Fibroblast of lung (primary cell): ENCODE results near the gene HMGCS1. TPM values are rescaled to one million over a fixed set of nuclear protein-coding genes. Genes with fewer than 3 reads are reported as not detected.

Experiments used
- DNase-seq, 2 donors: peaks; one replicate each; pipeline versions ENCODE4 v3.0.0 to v3.0.0-alpha.2; 2010; ENCODE audit warnings: low read depth in 2 of 2
- H2AFZ ChIP-seq: 2 replicates; pipeline ENCODE4 v1.5.1; 2012; ENCODE audit warnings: low read length, control low read depth, inconsistent platforms
- H3K27ac ChIP-seq: 2 replicates; pipeline ENCODE4 v1.5.1; 2011; ENCODE audit warnings: low read length, control low read depth; ENCODE audit not compliant: insufficient read depth
- H3K27me3 ChIP-seq: 2 replicates; pipeline ENCODE4 v1.5.1; 2011; ENCODE audit warnings: mild to moderate bottlenecking, low read length; ENCODE audit not compliant: control insufficient read depth, insufficient read depth
- H3K36me3 ChIP-seq: 2 replicates; pipeline ENCODE4 v1.5.1; 2011; ENCODE audit warnings: low read length; ENCODE audit not compliant: control insufficient read depth, insufficient read depth
- H3K4me1 ChIP-seq: 2 replicates; pipeline ENCODE4 v1.5.1; 2011; ENCODE audit warnings: low read length; ENCODE audit not compliant: control insufficient read depth, insufficient read depth; ENCODE audit errors: extremely low read depth
- H3K4me2 ChIP-seq: 2 replicates; pipeline ENCODE4 v1.5.1; 2011; ENCODE audit warnings: low read length, control low read depth; ENCODE audit not compliant: insufficient read depth; ENCODE audit errors: extremely low read depth
- H3K4me3 ChIP-seq, 4 experiments: fragments of 200-600 bp in 1 of 4; sonication (generic) in 1 of 4; replicated peaks in 1 of 4; 2 replicates each; pipeline ENCODE4 v1.5.1; 2011 to 2016; ENCODE audit warnings: low read length in 4 of 4, low read depth in 3 of 4, mild to moderate bottlenecking in 3 of 4, control low read depth in 2 of 4, inconsistent platforms in 1 of 4, mixed read lengths in 1 of 4; ENCODE audit not compliant: insufficient read depth in 1 of 4; ENCODE audit errors: control extremely low read depth in 1 of 4
- H3K79me2 ChIP-seq: 2 replicates; pipeline ENCODE4 v1.5.1; 2012; ENCODE audit warnings: mild to moderate bottlenecking, low read length, inconsistent platforms; ENCODE audit not compliant: control insufficient read depth, insufficient read depth
- H3K9ac ChIP-seq: 2 replicates; pipeline ENCODE4 v1.5.1; 2011; ENCODE audit warnings: mild to moderate bottlenecking, low read length, control low read depth; ENCODE audit not compliant: insufficient read depth
- H3K9me3 ChIP-seq: 2 replicates; pipeline ENCODE4 v1.5.1; 2012; ENCODE audit warnings: low read depth, low read length; ENCODE audit not compliant: control insufficient read depth, insufficient read depth
- H4K20me1 ChIP-seq: 2 replicates; pipeline ENCODE4 v1.5.1; 2011; ENCODE audit warnings: low read length; ENCODE audit not compliant: control insufficient read depth, insufficient read depth; ENCODE audit errors: extremely low read depth
- EZH2 ChIP-seq: IDR thresholded peaks from 2 replicates; pipeline ENCODE4 v1.5.1; 2012; ENCODE audit warnings: low read length, control low read depth, mild to moderate bottlenecking; ENCODE audit errors: missing control alignments
- polyA plus RNA-seq, 2 donors: library from polyadenylated mRNA; depleted of rRNA in 1 of 2; stranded (reverse) in 1 of 2; unstranded in 1 of 2; fragments of >200 nt; gene quantifications; 2 replicates each; pipeline ENCODE4 v1.2.1, GENCODE V29; 2011 to 2012; ENCODE audit warnings: missing spikeins in 1 of 2
- total RNA-seq: library from RNA; depleted of rRNA; stranded (reverse); fragments of >200 nt; gene quantifications from 2 replicates; pipeline ENCODE4 v1.2.1, GENCODE V29; 2014
- TF ChIP-seq, protein P1 (sequence below), 2 donors: IDR thresholded peaks in 1 of 2; conservative IDR thresholded peaks in 1 of 2; 1 replicate in 1 of 2; 2 replicates in 1 of 2; pipeline ENCODE4 v1.5.1; 2011 to 2012; ENCODE audit warnings: low read length in 2 of 2, control low read depth in 1 of 2, inconsistent platforms in 1 of 2, low read depth in 1 of 2, mild to moderate bottlenecking in 1 of 2

HMGCS1 gene
- total and polyA plus RNA-seq, 2 donors (not counting 1 experiment from before 2014, with no cell fraction given), result 203 to 253 TPM

- Histone ChIP-seq H2AFZ (no peak overlapping the region), H3K27me3 (peaks cover 4% of the 10 kb centered on the region), H3K27ac (no peak overlapping the region), H3K36me3 (no peaks in the 10 kb centered on the region), H3K4me1 (no peaks in the 10 kb centered on the region), H3K9ac (no peak overlapping the region), H3K79me2 (no peaks in the 10 kb centered on the region), H3K4me3 (no peak overlapping the region), H4K20me1 (no peaks in the 10 kb centered on the region), H3K9me3 (no peaks in the 10 kb centered on the region), H3K4me2 (no peak overlapping the region)
- TF ChIP-seq EZH2, result no peak
- TF ChIP-seq, protein P1, sequence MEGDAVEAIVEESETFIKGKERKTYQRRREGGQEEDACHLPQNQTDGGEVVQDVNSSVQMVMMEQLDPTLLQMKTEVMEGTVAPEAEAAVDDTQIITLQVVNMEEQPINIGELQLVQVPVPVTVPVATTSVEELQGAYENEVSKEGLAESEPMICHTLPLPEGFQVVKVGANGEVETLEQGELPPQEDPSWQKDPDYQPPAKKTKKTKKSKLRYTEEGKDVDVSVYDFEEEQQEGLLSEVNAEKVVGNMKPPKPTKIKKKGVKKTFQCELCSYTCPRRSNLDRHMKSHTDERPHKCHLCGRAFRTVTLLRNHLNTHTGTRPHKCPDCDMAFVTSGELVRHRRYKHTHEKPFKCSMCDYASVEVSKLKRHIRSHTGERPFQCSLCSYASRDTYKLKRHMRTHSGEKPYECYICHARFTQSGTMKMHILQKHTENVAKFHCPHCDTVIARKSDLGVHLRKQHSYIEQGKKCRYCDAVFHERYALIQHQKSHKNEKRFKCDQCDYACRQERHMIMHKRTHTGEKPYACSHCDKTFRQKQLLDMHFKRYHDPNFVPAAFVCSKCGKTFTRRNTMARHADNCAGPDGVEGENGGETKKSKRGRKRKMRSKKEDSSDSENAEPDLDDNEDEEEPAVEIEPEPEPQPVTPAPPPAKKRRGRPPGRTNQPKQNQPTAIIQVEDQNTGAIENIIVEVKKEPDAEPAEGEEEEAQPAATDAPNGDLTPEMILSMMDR (conservative IDR thresholded peaks at IDR 0.05 in 1 of 2, IDR thresholded peaks at IDR 0.05 in 1 of 2; ENCODE audit: low read depth in 1 of 2, low read length in 2 of 2), result no peak
- DNase-seq, result no peak
These were observed 44.7 kb upstream of the HMGCS1 start for GRCh38 chr5:43357878-43358281.

DNA sequence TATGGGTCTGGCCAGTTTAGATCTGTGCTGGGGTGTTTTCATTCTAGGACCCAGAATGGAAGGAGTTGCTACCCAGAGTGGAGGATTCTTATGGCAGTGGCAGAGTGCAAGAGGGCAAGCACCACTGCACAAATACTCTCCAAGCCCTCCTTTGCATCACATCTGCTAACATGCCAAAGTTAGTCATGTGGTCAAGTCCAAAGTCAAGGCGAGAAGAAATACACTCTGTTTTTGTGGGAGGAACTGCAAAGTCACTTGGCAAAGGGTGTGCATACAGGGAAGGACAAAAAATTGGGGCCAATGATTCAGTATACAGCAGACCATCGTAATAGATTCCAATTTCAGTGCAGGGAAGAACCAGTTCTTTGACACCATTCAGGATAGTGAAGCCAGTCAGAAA is 43.9 kb upstream of the HMGCS1 start:
- Histone ChIP-seq H3K27me3 (peaks cover 4% of the 10 kb centered on the region), H3K9me3 (no peaks in the 10 kb centered on the region), H4K20me1 (no peaks in the 10 kb centered on the region), H3K36me3 (no peaks in the 10 kb centered on the region), H3K9ac (no peak overlapping the region), H3K79me2 (no peaks in the 10 kb centered on the region), H3K27ac (no peak overlapping the region), H3K4me2 (no peak overlapping the region), H2AFZ (no peak overlapping the region), H3K4me1 (no peaks in the 10 kb centered on the region), H3K4me3 (no peak overlapping the region)
- TF ChIP-seq, protein P1 (conservative IDR thresholded peaks at IDR 0.05 in 1 of 2, IDR thresholded peaks at IDR 0.05 in 1 of 2; ENCODE audit: low read depth in 1 of 2, low read length in 2 of 2), result no peak
- no peak for TF ChIP-seq EZH2
- DNase-seq, result no peak

DNA sequence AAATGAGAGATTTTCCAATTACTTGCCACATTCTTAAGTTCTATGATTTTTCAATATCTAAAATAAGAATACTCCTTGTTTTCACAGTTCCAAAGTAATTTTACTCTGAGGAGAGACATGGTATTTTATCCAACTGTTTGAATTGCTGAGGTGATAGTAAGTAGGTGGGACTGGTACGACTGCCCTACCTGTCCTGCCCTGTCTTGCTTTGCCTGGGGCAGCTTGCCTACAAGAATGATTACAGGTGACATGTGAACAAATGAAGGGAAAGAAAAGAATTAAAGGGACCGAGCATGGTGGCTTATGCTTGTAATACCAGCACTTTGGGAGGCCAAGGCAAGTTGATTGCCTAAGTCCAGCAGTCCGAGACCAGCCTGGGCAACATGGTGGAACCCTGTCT is 41.6 kb upstream of the HMGCS1 start:
- DNase-seq, result no peak
- Histone ChIP-seq H3K36me3 (no peaks in the 10 kb centered on the region), H2AFZ (no peak overlapping the region), H3K4me3 (no peak overlapping the region), H3K9me3 (no peaks in the 10 kb centered on the region), H3K9ac (no peak overlapping the region), H3K27me3 (peaks cover 6% of the 10 kb centered on the region), H3K79me2 (no peaks in the 10 kb centered on the region), H4K20me1 (no peaks in the 10 kb centered on the region), H3K27ac (no peak overlapping the region), H3K4me2 (no peak overlapping the region), H3K4me1 (no peaks in the 10 kb centered on the region)
- TF ChIP-seq, protein P1 (conservative IDR thresholded peaks at IDR 0.05 in 1 of 2, IDR thresholded peaks at IDR 0.05 in 1 of 2; ENCODE audit: low read depth in 1 of 2, low read length in 2 of 2), result no peak
- TF ChIP-seq EZH2, result no peak
